Subcutaneous adipose tissue (tissue), 4 donors: Measurements from ENCODE around the gene IL18R1. TPM values are rescaled to one million over a fixed set of nuclear protein-coding genes. Genes with fewer than 3 reads are reported as not detected.

ENCODE experiments used
- CTCF ChIP-seq: fragments of 450-650 bp; IDR thresholded peaks from one replicate; pipeline ENCODE4 v1.5.1; 2016; ENCODE audit warnings: low read depth, mild to moderate bottlenecking, control low read depth, antibody characterized with exemption, moderate library complexity
- small RNA-seq: library from RNA; depleted of rRNA; stranded (forward); fragments of <200 nt; gene quantifications from one replicate; pipeline ENCODE3, GENCODE V24; 2016
- total RNA-seq, 4 donors: library from RNA; depleted of rRNA; stranded (reverse); fragments of >200 nt; gene quantifications; one replicate each; pipeline ENCODE4 v1.1.0, GENCODE V29; 2016

Gene IL18R1
- total RNA-seq, 4 donors from 2014 or later: 12.6 to 24.9 (median 21.2) TPM

DNA sequence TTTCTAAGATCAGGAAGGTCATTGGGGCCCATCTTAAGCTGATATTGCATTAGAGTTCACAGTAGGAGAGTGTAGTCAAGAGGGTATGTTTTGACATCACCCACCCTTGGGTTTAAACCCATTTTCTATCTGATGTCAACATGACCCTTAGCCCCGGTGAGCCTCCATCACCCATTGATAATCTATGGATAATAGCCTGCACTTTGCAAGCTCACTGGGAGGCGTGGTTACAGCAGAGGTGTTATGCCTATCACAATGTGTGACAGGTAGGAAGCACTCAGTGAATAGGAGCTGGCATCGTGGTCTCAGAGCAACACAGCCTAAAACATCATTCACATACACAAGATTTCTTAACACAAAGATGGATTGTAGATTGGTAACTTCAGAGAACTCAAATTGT lies 88.6 kb downstream of the IL18R1 start:
- TF ChIP-seq CTCF: no peak

GRCh38 chr2:102446936-102447335 lies 91.3 kb downstream of the IL18R1 start:
- TF ChIP-seq CTCF: no peak

Small RNA genes within 50 kb of the gene (small RNA-seq; reads per million reads assigned to genes)
- gene MIR4772: not detected

Other genes starting within 250 kb of the IL18R1 start
- gene IL1R1, start 213.1 kb upstream of the IL18R1 start, total RNA-seq: 100 to 1,000 TPM; 159 to 381 (median 193) TPM
- under 1 TPM in 2 of 4 donors, not detected in 2; 0.17 to 0.44 TPM for gene IL1RL2, start 168.8 kb upstream of the IL18R1 start, total RNA-seq
- gene IL1RL1, start 44.2 kb upstream of the IL18R1 start, total RNA-seq: 10 to 100 TPM; 15.8 to 25.1 (median 17.2) TPM
- 1 to 10 TPM; 2.0 to 7.2 (median 3.6) TPM for gene IL18RAP, start 67.4 kb downstream of the IL18R1 start, total RNA-seq
- gene SLC9A4, start 117.4 kb downstream of the IL18R1 start, total RNA-seq: not detected